PC-3 (cell line): ENCODE results near the gene ABCC5. TPM values are rescaled to one million over a fixed set of nuclear protein-coding genes. Genes with fewer than 3 reads are reported as not detected.

Experiments used
- ATAC-seq: fragments of 200-7000 bp; cut with Tn5 transposase; 2 replicates; pipeline ENCODE4 v1.9.1; 2020; ENCODE audit warnings: mild to moderate bottlenecking, moderate library complexity
- BruUV-seq: library from RNA; stranded (reverse); fragments of 400-500 nt; replicated peaks from 2 replicates; lab custom pipeline; 2021; lab: Mats Ljungman, UMichigan
- CTCF ChIA-PET: fragments of 300-600 bp; sonication (Branson Sonifier 250); formaldehyde crosslinking; loops from one replicate; lab custom pipeline; 2022; ENCODE audit warnings: antibody characterized with exemption; lab: Charles Lee
- POLR2A ChIA-PET: fragments of 300-600 bp; sonication (Branson Sonifier 250); formaldehyde crosslinking; loops from one replicate; lab custom pipeline; 2022; ENCODE audit warnings: antibody characterized with exemption; ENCODE audit not compliant: unreplicated experiment; lab: Charles Lee
- DNase-seq: peaks from one replicate; pipeline ENCODE4 v3.0.0-alpha.2; 2015
- H2AFZ ChIP-seq: fragments of 300-600 bp; sonication (generic); 2 replicates; pipeline ENCODE4 v1.6.0; 2016; ENCODE audit warnings: antibody characterized with exemption, low read length
- H3F3A ChIP-seq: fragments of 300-600 bp; sonication (generic); one replicate; pipeline ENCODE4 v1.6.0; 2017; ENCODE audit warnings: antibody characterized with exemption, low read length, control low read depth, mild to moderate bottlenecking; ENCODE audit not compliant: unreplicated experiment
- H3K27ac ChIP-seq: fragments of 300-600 bp; sonication (generic); 2 replicates; pipeline ENCODE4 v1.5.1; 2016; ENCODE audit warnings: mild to moderate bottlenecking, low read length
- H3K27me3 ChIP-seq: fragments of 300-600 bp; sonication (generic); 2 replicates; pipeline ENCODE4 v1.6.1; 2016; ENCODE audit warnings: low read length, mixed read lengths
- H3K36me3 ChIP-seq: fragments of 300-600 bp; sonication (generic); 2 replicates; pipeline ENCODE4 v1.6.1; 2016; ENCODE audit warnings: low read depth, mixed run types, low read length, mixed read lengths
- H3K4me1 ChIP-seq: fragments of 300-600 bp; sonication (generic); 2 replicates; pipeline ENCODE4 v1.5.1; 2016; ENCODE audit warnings: low read length; ENCODE audit not compliant: insufficient read depth
- H3K4me2 ChIP-seq: fragments of 300-600 bp; sonication (generic); 2 replicates; pipeline ENCODE4 v1.6.0; 2016; ENCODE audit warnings: low read length
- H3K4me3 ChIP-seq: fragments of 300-600 bp; sonication (generic); 2 replicates; pipeline ENCODE4 v1.5.1; 2016; ENCODE audit warnings: mild to moderate bottlenecking, low read length, mixed read lengths
- H3K79me2 ChIP-seq: fragments of 300-600 bp; sonication (generic); 2 replicates; pipeline ENCODE4 v1.6.1; 2017; ENCODE audit warnings: low read length, mixed read lengths
- H3K9ac ChIP-seq: fragments of 300-600 bp; sonication (generic); 2 replicates; pipeline ENCODE4 v1.6.0; 2016; ENCODE audit warnings: mild to moderate bottlenecking, low read length
- H3K9me2 ChIP-seq: fragments of 300-600 bp; sonication (generic); replicated peaks from 2 replicates; pipeline ENCODE4 v1.6.1; 2016; ENCODE audit warnings: mixed run types, low read length, mixed read lengths
- H3K9me3 ChIP-seq: fragments of 300-600 bp; sonication (generic); 2 replicates; pipeline ENCODE4 v1.6.1; 2016; ENCODE audit warnings: low read length, mixed read lengths
- H4K20me1 ChIP-seq: fragments of 300-600 bp; sonication (generic); 2 replicates; pipeline ENCODE4 v1.6.1; 2016; ENCODE audit warnings: low read length, mixed read lengths
- EZH2 ChIP-seq: fragments of 300-600 bp; sonication (generic); IDR thresholded peaks from one replicate; pipeline ENCODE4 v1.6.1; 2017; ENCODE audit warnings: antibody characterized with exemption, mild to moderate bottlenecking, low read length; ENCODE audit not compliant: unreplicated experiment
- EZH2phosphoT487 ChIP-seq: fragments of 300-600 bp; sonication (generic); IDR thresholded peaks from 2 replicates; pipeline ENCODE4 v1.6.1; 2018; ENCODE audit warnings: mild to moderate bottlenecking, antibody characterized with exemption, low read length, borderline replicate concordance
- intact Hi-C: fragments of 100-400 bp; cut with micrococcal nuclease; formaldehyde crosslinking; loops from 2 replicates; pipeline ENCODE4 v1.9.0; 2023
- total RNA-seq: library from RNA; depleted of rRNA; stranded (reverse); fragments of >200 nt; gene quantifications from 2 replicates; pipeline ENCODE4 v1.2.3, GENCODE V29; 2014
- TF ChIP-seq, protein P1 (sequence below): fragments of 300-600 bp; sonication (generic); conservative IDR thresholded peaks from 2 replicates; pipeline ENCODE4 v1.5.1; 2017; ENCODE audit warnings: antibody characterized with exemption, low read depth, mild to moderate bottlenecking, low read length

ABCC5 gene
- total RNA-seq, 1 experiment from 2014 or later, result 16.1 TPM

DNA sequence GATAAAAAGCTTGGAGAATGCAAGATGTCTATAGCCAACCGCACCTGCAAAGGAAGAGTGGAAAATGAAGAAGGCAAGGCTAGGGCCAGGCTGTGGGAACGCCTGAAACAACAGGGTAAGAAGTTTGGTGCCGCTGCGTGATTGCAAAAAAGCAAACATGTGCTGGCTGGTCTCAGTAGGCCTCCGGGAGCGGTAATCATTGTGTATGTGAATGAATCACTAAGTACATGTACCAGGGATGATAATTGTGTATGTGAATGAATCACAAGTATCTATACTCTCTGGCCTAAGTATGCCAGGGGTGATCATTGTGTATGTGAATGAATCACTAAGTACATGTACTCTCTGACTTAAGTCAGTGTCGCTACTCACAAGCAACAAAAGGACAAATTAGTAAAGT lies 92.7 kb downstream of the ABCC5 start:
- ChIA-PET CTCF (no interaction called here), POLR2A (no interaction called here)
- DNase-seq (peak; percentile 97), ATAC-seq (peak; percentile 98)
- intact Hi-C loops, result loop anchor here (1.0 kb wide), 3 partner anchors 33 to 92 kb away; partner anchors contain the start of gene ABCC5
- Histone ChIP-seq H3K4me1 (peaks cover 24% of the 10 kb centered on the region), H3K27ac (peak overlapping the region; percentile 97), H3F3A (peaks cover 5% of the 10 kb centered on the region), H3K36me3 (peaks cover 23% of the 10 kb centered on the region; the same call in 1 of the 2 replicates), H2AFZ (no peak overlapping the region; the same call in 1 of the 2 replicates), H3K27me3 (no peaks in the 10 kb centered on the region), H3K9me2 (no peaks in the 10 kb centered on the region), H3K4me2 (peak overlapping the region; percentile 75), H3K9ac (peak overlapping the region; percentile 78), H3K9me3 (no peaks in the 10 kb centered on the region), H3K79me2 (no peaks in the 10 kb centered on the region), H3K4me3 (no peak overlapping the region; the same call in 1 of the 2 replicates), H4K20me1 (no peaks in the 10 kb centered on the region)
- TF ChIP-seq EZH2 (no peak), EZH2phosphoT487 (no peak)
- TF ChIP-seq, protein P1, sequence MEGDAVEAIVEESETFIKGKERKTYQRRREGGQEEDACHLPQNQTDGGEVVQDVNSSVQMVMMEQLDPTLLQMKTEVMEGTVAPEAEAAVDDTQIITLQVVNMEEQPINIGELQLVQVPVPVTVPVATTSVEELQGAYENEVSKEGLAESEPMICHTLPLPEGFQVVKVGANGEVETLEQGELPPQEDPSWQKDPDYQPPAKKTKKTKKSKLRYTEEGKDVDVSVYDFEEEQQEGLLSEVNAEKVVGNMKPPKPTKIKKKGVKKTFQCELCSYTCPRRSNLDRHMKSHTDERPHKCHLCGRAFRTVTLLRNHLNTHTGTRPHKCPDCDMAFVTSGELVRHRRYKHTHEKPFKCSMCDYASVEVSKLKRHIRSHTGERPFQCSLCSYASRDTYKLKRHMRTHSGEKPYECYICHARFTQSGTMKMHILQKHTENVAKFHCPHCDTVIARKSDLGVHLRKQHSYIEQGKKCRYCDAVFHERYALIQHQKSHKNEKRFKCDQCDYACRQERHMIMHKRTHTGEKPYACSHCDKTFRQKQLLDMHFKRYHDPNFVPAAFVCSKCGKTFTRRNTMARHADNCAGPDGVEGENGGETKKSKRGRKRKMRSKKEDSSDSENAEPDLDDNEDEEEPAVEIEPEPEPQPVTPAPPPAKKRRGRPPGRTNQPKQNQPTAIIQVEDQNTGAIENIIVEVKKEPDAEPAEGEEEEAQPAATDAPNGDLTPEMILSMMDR, result no peak
- BruUV-seq, result no TSS peak

DNA sequence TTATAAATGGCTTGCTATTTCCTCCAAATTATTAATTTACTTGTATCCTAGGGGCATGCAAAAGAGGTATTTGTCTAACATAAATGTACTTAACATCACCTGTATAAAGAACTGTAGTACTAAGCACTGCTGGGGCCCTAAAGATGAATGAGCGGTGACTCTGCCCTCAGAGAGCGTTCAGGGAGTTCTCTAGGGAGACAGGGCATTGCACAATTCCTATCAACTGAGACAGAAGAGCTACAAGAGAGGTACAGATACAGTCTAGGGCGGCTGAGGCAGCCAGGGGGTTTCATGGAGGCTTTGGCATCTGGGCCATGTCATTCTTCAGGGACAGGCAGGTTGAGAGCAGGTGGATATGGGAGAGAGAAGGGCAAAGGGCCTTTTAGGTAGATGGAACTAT lies 93.1 kb downstream of the ABCC5 start:
- Histone ChIP-seq H3K36me3 (peaks cover 23% of the 10 kb centered on the region; the same call in 1 of the 2 replicates), H2AFZ (no peak overlapping the region; the same call in 1 of the 2 replicates), H3K27ac (peak overlapping the region; percentile 97), H3K4me1 (peaks cover 24% of the 10 kb centered on the region), H3K9ac (peak overlapping the region; percentile 78), H3K4me3 (no peak overlapping the region; the same call in 1 of the 2 replicates), H3K27me3 (no peaks in the 10 kb centered on the region), H4K20me1 (no peaks in the 10 kb centered on the region), H3K79me2 (no peaks in the 10 kb centered on the region), H3K9me3 (no peaks in the 10 kb centered on the region), H3K4me2 (peak overlapping the region; percentile 66), H3F3A (peaks cover 5% of the 10 kb centered on the region), H3K9me2 (no peaks in the 10 kb centered on the region)
- no peak for DNase-seq
- intact Hi-C loops, result no loop called here
- no peak for ATAC-seq
- no peak for TF ChIP-seq EZH2phosphoT487
- TF ChIP-seq, protein P1, result no peak
- no peak for TF ChIP-seq EZH2
- ChIA-PET POLR2A (no interaction called here), CTCF (no interaction called here)
- BruUV-seq, result TSS peak; percentile 72

DNA sequence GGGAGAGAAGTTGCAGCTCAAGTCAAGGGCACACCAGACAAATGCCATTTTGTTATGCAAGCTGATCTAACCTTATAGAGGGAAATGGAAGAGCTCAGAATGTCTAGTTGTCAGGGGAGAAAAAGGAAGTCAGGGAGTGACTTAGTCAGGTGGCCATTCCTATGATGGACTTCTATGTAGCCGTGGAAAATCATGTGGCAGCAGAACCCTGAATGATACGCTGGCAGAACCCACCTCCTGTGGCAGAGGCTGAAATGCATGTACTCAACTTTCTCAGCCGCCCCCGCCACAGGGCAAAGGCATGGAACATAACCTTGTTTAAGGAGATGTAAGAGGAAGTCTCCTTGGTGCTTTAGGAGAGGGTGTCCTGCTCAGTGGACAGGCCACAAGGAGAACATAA lies 95.3 kb downstream of the ABCC5 start:
- Histone ChIP-seq H2AFZ (no peak overlapping the region), H3K27me3 (no peaks in the 10 kb centered on the region), H3K27ac (no peak overlapping the region), H3K4me3 (no peak overlapping the region), H3K9me2 (no peaks in the 10 kb centered on the region), H3K36me3 (peaks cover 17% of the 10 kb centered on the region; the same call in 1 of the 2 replicates), H3K9ac (no peak overlapping the region), H3F3A (peaks cover 5% of the 10 kb centered on the region), H3K4me1 (peaks cover 24% of the 10 kb centered on the region), H3K79me2 (no peaks in the 10 kb centered on the region), H3K9me3 (no peaks in the 10 kb centered on the region), H4K20me1 (no peaks in the 10 kb centered on the region), H3K4me2 (no peak overlapping the region)
- ChIA-PET POLR2A (no interaction called here), CTCF (no interaction called here)
- intact Hi-C loops, result no loop called here
- TF ChIP-seq EZH2 (no peak), EZH2phosphoT487 (no peak)
- TF ChIP-seq, protein P1, result no peak
- no TSS peak for BruUV-seq
- DNase-seq (no peak), ATAC-seq (no peak)
